ENCODE data around the gene C19orf53.

Gene C19orf53

GRCh38 chr19:13774217-13775191 is at the start of gene C19orf53:
C19orf53 (plus strand) TSS chr19:13774456; CDS start chr19:13774478, 22 bp downstream.
- DNase-seq (ENCODE audit: low read depth), result peak; percentile 92

GRCh38 chr19:13726323-13726722 is 47.9 kb upstream of the C19orf53 start:
- no peak for DNase-seq (ENCODE audit: low read depth)

- peak; percentile 19 for DNase-seq (ENCODE audit: low read depth)
These were observed 46.5 kb upstream of the C19orf53 start for GRCh38 chr19:13727798-13728197.

- no peak for DNase-seq (ENCODE audit: low read depth)
These were observed 44.4 kb upstream of the C19orf53 start for GRCh38 chr19:13729859-13730258.

GRCh38 chr19:13731147-13731964 is 42.9 kb upstream of the C19orf53 start:
- peak; percentile 98 for DNase-seq (ENCODE audit: low read depth)

- DNase-seq (ENCODE audit: low read depth), result no peak
These were observed 41.9 kb upstream of the C19orf53 start for GRCh38 chr19:13732337-13732736.

- DNase-seq (ENCODE audit: low read depth), result no peak
These were observed 39.5 kb upstream of the C19orf53 start for GRCh38 chr19:13734751-13735150.

GRCh38 chr19:13738073-13738472 is 36.2 kb upstream of the C19orf53 start:
- no peak for DNase-seq (ENCODE audit: low read depth)

- no peak for DNase-seq (ENCODE audit: low read depth)
These were observed 32.4 kb upstream of the C19orf53 start for GRCh38 chr19:13741893-13742292.

- DNase-seq (ENCODE audit: low read depth), result peak; percentile 44
These were observed 31.5 kb upstream of the C19orf53 start for GRCh38 chr19:13742756-13743155.

GRCh38 chr19:13744174-13744573 is 30.1 kb upstream of the C19orf53 start:
- no peak for DNase-seq (ENCODE audit: low read depth)

- no peak for DNase-seq (ENCODE audit: low read depth)
These were observed 27.2 kb upstream of the C19orf53 start for GRCh38 chr19:13747098-13747453.

GRCh38 chr19:13748169-13748828 is 26.0 kb upstream of the C19orf53 start:
- DNase-seq (ENCODE audit: low read depth), result peak; percentile 35

GRCh38 chr19:13751436-13751835 is 22.8 kb upstream of the C19orf53 start:
- DNase-seq (ENCODE audit: low read depth), result no peak

GRCh38 chr19:13753622-13754021 is 20.6 kb upstream of the C19orf53 start:
- DNase-seq (ENCODE audit: low read depth), result peak; percentile 21

GRCh38 chr19:13756210-13756609 is 18.0 kb upstream of the C19orf53 start:
- no peak for DNase-seq (ENCODE audit: low read depth)

- DNase-seq (ENCODE audit: low read depth), result no peak
These were observed 16.2 kb upstream of the C19orf53 start for GRCh38 chr19:13757805-13758772.

GRCh38 chr19:13758795-13759194 is 15.5 kb upstream of the C19orf53 start:
- DNase-seq (ENCODE audit: low read depth), result no peak

- no peak for DNase-seq (ENCODE audit: low read depth)
These were observed 12.8 kb upstream of the C19orf53 start for GRCh38 chr19:13761423-13761822.

GRCh38 chr19:13762635-13763235 is 11.5 kb upstream of the C19orf53 start:
- no peak for DNase-seq (ENCODE audit: low read depth)

- no peak for DNase-seq (ENCODE audit: low read depth)
These were observed 11.0 kb upstream of the C19orf53 start for GRCh38 chr19:13763265-13763664.

Measured in amniotic epithelial cell (primary cell).